ENCODE data around the gene EBF3.

EBF3 gene

DNA sequence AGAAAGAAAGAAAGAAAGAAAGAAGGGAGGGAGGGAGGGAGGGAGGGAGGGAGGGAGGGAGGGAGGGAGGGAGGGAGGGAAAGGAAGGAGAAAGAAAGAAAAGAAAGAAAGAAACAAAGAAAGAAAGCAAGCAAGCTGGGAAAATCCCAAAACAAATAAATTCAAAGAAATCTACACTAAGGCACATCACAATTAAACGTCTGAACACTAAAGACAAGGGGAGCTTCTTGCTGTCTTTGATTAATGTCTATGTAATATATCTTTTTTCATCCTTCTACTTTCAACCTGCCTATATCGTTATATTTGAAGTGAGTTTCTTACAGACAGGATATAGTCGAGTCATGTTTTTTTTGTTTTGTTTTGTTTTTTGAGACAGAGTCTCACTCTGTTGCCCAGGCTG lies 28.3 kb upstream of the EBF3 start:
- ChIA-PET POLR2A (no interaction called here), CTCF (no interaction called here)
- TF ChIP-seq, protein P1, sequence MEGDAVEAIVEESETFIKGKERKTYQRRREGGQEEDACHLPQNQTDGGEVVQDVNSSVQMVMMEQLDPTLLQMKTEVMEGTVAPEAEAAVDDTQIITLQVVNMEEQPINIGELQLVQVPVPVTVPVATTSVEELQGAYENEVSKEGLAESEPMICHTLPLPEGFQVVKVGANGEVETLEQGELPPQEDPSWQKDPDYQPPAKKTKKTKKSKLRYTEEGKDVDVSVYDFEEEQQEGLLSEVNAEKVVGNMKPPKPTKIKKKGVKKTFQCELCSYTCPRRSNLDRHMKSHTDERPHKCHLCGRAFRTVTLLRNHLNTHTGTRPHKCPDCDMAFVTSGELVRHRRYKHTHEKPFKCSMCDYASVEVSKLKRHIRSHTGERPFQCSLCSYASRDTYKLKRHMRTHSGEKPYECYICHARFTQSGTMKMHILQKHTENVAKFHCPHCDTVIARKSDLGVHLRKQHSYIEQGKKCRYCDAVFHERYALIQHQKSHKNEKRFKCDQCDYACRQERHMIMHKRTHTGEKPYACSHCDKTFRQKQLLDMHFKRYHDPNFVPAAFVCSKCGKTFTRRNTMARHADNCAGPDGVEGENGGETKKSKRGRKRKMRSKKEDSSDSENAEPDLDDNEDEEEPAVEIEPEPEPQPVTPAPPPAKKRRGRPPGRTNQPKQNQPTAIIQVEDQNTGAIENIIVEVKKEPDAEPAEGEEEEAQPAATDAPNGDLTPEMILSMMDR (IDR thresholded peaks at IDR 0.05; ENCODE audit: insufficient read depth, low read length, missing control alignments), result no peak
- DNase-seq (ENCODE audit: low read depth, low spot score), result no peak
- H3K4me3 ChIP-seq (ENCODE audit: low read depth, low read length), result no peak overlapping the region

DNA sequence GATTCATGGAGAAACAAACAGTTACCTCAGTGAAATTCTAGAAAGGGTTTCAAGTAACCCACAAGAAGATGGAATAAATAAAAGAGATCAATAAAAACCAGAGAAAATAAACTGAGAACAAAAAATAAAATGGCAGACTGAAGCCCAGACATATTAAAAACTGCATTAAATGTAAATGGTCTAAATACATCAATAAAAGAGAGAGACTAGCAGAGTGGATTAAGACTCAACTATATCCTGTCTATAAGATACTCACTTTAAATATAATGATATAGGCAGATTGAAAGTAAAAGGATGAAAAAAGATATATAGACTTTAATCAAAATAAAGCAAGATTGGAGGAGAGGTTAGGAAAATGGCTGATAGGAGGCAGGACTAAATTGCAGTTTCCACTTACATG lies 18.8 kb upstream of the EBF3 start:
- POLR2A ChIA-PET, result no interaction called here
- no peak overlapping the region for H3K4me3 ChIP-seq (ENCODE audit: low read depth, low read length)
- TF ChIP-seq, protein P1 (IDR thresholded peaks at IDR 0.05; ENCODE audit: insufficient read depth, low read length, missing control alignments), result no peak
- no peak for DNase-seq (ENCODE audit: low read depth, low spot score)
- CTCF ChIA-PET, result no interaction called here

DNA sequence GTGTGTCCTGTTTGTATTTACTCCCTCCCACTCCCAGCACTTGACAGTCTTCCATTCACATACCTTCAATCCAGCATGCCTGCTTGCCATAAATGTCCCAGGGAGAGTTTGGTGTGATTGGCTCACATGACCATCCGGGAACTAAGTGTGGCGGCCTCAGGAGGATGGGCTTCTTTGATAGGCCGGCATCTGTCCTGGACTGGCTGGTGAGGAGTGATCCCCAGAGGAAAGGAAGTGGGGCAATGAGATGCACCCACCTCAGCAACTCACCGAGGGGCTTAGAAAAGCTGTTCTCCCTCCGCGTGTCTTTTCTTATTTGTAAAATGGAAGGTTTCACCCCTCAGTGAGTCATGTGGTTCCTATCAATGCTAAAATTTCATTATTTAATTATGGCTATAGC lies 14.9 kb upstream of the EBF3 start:
- TF ChIP-seq, protein P1 (IDR thresholded peaks at IDR 0.05; ENCODE audit: insufficient read depth, low read length, missing control alignments), result no peak
- CTCF ChIA-PET, result no interaction called here
- no peak overlapping the region for H3K4me3 ChIP-seq (ENCODE audit: low read depth, low read length)
- POLR2A ChIA-PET, result no interaction called here
- no peak for DNase-seq (ENCODE audit: low read depth, low spot score)

DNA sequence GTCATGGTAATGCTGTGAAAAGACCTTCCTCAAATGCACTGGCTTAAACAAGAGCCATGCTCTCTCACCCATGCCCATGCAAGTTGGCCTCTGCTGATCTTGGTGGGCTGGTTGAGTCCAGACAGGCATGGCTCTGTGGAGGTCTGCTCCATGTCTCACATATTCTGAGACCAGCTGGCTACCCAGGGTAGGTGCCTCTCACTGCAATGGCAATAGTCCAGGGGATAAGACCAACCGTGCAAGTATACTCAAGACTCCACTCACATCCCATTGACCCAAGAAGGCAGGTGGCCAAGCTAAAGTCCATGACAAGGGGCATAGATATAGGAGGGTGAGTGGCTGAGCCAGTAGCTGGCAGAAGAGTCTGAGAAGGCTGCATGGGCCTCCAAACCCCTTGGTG lies 14.2 kb upstream of the EBF3 start:
- no peak overlapping the region for H3K4me3 ChIP-seq (ENCODE audit: low read depth, low read length)
- DNase-seq (ENCODE audit: low read depth, low spot score), result no peak
- TF ChIP-seq, protein P1 (IDR thresholded peaks at IDR 0.05; ENCODE audit: insufficient read depth, low read length, missing control alignments), result no peak
- POLR2A ChIA-PET, result interaction anchor here (0.6 kb wide), 1 partner anchor 43 kb away, joined by 4 read pairs; no protein-coding TSS in a partner anchor
- CTCF ChIA-PET, result no interaction called here

DNA sequence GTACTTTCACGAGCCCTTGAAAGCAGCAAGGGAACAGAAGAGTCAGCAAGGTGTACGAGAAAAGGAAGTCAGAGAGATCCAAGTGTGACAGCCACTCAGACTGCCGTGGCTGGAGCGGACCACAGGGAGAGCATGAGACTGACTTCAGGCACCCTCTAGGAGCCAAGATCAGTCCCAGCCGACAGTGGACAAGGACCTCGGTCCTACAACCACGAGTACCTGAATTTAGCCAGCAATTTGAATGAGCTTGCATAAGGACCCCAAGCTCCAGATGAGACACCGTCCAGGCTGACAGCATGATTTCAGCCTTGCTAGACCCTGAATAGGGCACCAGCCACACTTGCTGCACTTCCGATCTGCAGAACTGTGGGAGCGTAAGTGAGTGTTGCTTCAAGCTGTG lies 13.7 kb upstream of the EBF3 start:
- ChIA-PET CTCF (no interaction called here), POLR2A (no interaction called here)
- no peak for DNase-seq (ENCODE audit: low read depth, low spot score)

DNA sequence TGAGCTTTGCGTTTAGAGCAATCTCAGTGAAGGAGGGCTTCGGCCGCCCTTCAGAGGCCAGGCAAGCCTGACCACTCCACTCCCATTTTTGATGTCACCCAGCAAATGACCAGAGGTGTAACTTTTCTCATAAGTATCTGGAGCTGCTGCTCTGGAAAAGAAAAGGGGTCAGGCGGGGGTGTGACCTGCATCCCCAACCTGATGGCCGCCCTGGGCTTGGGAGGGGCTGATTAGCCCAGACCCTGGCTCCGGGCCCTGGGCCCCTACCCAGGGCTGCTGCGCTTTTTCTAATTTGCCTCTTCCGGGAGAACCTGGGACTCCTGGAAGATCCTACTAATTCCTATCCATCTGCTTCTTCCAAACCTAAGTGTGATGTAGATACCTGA lies 9.6 kb upstream of the EBF3 start:
- H3K4me3 ChIP-seq (ENCODE audit: low read depth, low read length), result no peak overlapping the region
- POLR2A ChIA-PET, result no interaction called here
- CTCF ChIA-PET, result no interaction called here
- TF ChIP-seq, protein P1 (IDR thresholded peaks at IDR 0.05; ENCODE audit: insufficient read depth, low read length, missing control alignments), result no peak
- no peak for DNase-seq (ENCODE audit: low read depth, low spot score)

More for the DNA sequence above, 13.7 kb upstream of the EBF3 start:
- H3K4me3 ChIP-seq (ENCODE audit: low read depth, low read length), result no peak overlapping the region
- TF ChIP-seq, protein P1 (IDR thresholded peaks at IDR 0.05; ENCODE audit: insufficient read depth, low read length, missing control alignments), result no peak

All from AG04449 (cell line).